ENCODE data around the gene MMP20.

DNA sequence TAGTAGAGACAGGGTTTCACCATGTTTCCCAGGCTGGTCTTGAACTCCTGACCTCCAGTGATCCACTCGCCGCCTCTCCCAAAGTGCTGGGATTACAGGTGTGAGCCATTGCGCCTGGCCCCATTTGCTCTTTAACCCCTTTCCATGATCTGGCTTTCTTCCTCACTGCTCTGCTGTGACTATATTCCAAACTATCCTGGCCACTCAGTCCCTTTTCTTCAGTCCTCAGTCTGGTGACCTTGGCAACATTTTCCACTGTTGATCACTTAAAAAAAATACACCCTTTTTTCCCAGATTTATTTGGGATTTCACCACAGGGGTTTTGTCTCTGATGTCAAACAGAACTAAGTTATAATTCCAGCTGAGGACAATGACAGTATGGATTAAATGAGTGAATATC, 24.5 kb downstream of the MMP20 start:
- TF ChIP-seq CTCF (IDR thresholded peaks at IDR 0.05; ENCODE audit: low read depth, low read length) (no peak), POLR2A (IDR thresholded peaks at IDR 0.05; ENCODE audit: extremely low read depth, insufficient read length) (no peak)

All from NB4 (cell line).